CD4-positive, alpha-beta T cell treated with Interleukin-15 for 1 hour (primary cell): Measurements from ENCODE around the gene SLC45A3.
"Not testable (repeated sequence)": the region's sequence is repeated elsewhere in the genome, so short reads cannot be mapped to it uniquely, and the experiment has no call there.

Experiments
- DNase-seq: peaks from one replicate; pipeline ENCODE4 v3.0.0-alpha.2; 2020

The SLC45A3 gene

GRCh38 chr1:205680073-205680851, at the start of gene SLC45A3:
Gene SLC45A3, minus strand, starts transcription at chr1:205680509. Its CDS starts 15,853 bp downstream, at chr1:205664656.
- DNase-seq: peak; percentile 37

DNA sequence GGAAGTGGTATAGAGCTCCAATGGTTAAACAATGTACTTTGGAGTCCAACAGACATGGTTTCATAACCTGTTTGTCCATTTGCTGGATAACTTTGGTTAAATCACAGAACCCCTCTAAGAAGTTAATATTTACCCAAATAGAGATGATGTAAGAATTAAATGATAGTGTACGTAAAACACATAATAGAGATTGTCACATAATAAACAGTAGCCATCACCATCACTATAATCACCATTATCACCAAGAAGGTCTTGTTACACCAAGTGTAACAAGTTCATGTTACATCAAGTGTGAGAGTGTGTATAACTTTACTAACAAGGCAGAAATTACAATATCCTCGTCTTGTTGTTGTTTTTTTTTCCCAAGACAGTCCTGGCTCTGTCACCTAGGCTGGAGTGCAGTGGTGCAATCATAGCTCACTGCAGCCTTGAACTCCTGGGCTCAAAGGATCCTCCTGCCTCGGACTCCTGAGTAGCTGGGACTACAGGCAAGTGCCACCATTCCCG, 46.4 kb upstream of the SLC45A3 start:
- no peak for DNase-seq

GRCh38 chr1:205725514-205725913, 45.2 kb upstream of the SLC45A3 start:
- DNase-seq: no peak

DNA sequence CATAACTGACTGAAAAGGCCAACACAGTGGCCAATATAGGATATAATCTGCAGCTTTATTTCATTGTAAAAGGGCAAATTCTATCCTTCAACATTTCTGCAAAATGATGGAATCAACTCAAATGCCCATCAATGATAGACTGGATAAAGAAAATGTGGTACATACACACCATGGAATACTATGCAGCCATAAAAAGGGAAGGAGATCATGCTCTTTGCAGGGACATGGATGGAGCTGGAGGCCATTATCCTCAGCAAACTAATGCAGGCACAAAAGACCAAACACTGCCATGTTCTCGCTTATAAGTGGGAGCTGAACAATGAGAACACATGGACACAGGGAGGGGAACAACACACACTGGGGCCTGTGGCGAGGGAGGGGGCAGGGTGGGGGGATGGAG, 40.4 kb upstream of the SLC45A3 start:
- DNase-seq: not testable (repeated sequence)

- no peak for DNase-seq
These were observed 39.5 kb upstream of the SLC45A3 start for GRCh38 chr1:205719762-205720161.

DNA sequence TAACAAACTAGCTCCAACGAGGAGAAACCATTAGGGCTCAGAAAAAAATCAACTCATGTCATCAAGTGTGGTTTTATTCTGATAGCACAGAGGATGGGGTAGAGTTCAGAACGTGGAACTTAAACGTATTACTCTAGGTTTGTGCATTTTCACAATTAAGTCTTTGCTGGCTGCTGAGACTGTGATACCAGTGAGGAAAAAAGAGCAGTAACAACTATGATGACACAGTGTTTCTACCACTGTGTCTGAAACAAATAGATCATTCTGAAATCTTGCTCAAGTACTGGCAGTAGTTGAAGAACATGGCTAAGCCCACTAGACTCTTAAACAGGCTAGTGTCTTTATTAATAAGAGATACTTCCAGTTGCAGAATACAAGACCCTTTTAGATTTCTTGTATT, 38.7 kb upstream of the SLC45A3 start:
- DNase-seq: no peak

GRCh38 chr1:205716371-205717132, 36.2 kb upstream of the SLC45A3 start:
- DNase-seq: no peak

- DNase-seq: no peak
These were observed 35.3 kb upstream of the SLC45A3 start for GRCh38 chr1:205715628-205716027.

DNA sequence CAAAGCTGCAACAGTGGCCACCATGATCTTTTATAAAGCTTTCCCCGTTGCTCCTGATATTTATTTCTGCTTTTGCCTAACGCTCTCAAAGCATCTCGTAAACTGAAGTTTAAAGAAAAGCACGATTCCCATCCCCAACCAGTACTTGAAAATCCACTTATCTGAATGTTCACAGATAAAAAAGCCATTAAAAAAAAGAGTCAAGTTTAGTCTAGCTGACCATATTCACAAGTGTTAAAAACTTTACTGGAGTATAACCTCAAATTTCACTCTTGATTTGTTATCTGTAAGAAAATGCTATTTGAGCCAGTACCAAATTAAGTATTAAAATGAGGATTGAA, 34.6 kb upstream of the SLC45A3 start:
- DNase-seq: no peak

DNA sequence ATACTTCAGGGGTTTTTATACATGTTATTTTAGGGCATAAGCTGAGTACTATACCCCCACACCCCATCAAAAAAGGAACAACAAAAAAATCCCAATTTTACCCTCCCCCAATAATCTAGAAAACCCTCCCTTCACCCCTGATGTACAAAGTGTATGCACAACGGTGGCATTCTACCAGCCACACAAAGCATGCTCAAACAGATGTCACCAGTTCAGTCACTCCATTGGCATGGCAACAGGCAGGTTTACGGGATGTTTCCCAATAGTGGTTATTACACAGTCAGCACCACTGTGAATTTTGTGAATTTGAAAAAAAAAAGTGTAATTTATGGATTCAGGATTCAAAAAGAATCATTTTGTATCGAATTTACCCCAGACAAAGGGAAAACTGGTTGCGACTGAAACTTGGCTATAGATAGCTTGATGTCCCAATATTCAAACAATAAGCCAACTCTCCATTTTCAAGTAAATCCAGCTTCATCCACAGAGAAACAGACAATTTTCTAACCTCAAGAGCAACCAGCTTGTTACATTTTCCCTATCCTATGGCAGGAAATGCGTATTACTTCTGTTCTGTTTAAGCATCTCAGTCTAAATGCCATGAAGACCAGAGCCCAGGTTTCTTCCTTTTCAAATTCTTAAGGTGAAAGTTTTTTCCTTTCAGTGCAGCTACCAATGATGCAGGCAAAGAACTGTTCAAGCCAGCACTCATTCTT, 34.0 kb upstream of the SLC45A3 start:
- DNase-seq: no peak

- peak; percentile 55 for DNase-seq
These were observed 31.1 kb upstream of the SLC45A3 start for GRCh38 chr1:205711105-205712048.

DNA sequence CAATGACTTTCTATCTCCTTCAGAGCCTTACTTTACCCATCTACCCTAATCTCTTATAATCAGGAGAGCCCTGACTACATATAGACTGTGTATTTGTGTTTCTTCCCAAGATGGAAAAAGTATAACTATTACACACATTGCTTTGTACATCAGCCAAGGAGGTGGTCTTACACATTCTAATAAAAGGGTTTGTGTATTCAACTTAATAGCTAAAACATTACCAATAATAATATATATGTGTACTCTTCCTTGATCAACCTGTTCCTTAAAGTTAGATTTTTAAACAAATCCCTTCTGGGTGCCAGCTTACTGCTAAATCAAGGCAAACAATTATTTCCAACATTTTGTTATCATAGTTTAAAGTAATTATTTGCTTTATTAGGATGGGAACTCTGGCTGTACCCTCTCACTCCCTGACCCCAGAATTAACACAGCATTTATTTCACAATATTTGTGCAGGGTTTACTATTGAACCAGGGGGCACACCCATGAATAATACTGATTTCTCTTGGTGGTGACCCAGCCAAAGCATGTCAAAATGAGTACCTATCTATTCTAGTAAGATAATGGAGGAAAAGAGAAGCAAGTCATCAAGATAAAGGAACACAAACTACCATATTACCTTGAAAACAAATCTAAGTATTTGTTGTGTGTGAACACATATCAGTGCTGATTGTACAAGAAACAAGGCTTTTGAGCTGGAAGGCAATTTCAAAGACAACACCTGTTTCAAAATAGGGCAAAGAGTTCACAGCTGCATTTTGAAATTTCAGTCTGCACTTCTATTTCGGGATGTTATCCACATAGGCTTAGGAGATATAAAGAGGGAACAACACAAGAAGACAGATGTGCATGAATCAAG, 30.1 kb upstream of the SLC45A3 start:
- DNase-seq: no peak

DNA sequence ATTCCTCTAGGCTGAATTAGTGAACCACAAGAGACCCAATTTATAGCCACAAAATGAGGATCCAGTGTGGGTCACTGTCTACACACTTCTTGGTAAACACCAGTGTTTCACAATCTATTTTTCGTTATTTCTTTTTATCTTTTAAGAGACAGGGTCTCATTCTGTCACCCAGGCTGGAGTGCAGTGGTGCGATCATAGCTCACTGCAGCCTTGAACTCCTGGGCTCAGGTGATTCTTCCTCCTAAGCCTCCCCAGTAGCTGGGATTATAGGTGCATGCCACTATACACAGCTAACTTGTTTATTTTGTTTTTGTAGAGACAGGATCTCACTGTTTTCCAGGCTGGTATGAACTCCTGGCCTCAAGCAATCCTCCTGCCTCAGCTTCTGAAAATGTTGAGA, 29.3 kb upstream of the SLC45A3 start:
- no peak for DNase-seq

DNA sequence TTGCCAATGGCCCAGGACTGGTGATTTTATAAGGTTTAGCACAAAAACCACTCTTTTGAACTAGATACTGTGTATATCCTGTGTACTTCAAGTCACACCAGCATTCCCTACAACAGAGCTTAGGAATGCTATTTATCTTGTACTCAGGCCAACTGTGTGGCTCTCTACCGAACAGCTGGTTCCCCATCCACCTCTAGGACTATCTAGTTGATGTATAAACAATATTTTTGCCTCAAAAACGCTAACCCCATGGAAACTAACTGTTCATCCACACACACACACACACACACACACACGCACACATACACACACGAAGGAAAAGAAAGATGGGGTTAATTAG, 28.7 kb upstream of the SLC45A3 start:
- DNase-seq: no peak

DNA sequence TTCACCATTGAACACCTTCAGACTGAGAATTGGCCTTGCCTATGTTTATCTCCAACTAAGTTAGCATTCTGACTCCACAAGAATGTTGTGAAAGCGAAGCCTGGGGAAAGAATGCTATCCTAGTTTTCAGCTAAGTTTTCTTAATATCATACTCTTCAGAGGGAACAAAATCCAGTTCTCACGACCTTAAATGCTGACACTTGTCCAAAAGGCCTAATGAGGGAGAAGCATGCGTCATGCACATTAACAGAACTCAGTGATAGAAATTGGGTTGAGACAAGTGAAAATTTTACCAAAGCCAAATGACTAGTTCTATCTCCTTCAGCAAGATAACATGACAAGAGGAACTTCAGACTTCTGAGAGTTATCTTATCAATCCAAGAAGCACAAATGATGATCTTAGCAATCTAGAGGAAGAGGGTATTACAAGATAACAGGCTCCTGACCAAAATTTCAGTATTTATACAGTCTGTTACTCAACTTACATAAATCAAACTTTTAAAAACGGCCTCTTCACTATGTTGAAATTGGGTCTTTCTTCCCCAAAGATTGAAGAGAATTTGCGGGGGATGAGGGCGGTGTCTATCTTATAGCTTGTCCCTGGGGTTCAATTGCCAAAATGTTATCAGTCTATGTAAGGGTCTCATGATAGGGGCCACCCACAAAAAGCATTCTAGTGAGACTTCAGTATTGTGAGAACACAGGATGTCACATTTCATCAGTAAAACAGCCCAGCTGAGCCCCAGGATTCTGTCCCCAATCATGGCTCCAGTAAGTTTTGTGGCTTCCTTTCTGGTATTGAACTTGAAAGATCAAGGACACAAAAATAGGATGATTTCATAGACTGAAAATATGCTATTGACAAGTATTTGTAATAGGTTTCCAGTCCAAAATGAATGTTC, 26.5 kb upstream of the SLC45A3 start:
- DNase-seq: no peak

DNA sequence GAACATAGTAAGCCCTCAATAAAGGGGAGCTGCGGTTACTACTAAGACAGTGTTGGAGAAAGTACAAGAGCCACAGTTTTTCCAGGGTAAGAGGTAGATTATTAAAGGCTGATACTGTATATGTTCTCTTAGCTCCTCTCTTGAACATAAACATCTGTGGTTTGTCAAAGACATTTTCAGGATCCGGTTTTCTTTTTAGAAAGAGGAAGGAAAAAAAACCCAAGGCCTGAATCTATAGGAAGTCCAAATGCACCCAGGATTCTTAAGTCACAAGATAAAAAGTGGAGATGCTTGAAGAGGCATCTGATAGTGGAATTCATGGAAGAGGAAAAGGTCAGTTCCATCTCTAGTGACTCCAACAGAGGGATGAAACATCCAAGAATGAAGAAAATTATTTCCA, 24.6 kb upstream of the SLC45A3 start:
- no peak for DNase-seq

GRCh38 chr1:205703072-205703471, 22.8 kb upstream of the SLC45A3 start:
- DNase-seq: no peak

- no peak for DNase-seq
These were observed 21.6 kb upstream of the SLC45A3 start for GRCh38 chr1:205701891-205702290.

GRCh38 chr1:205701420-205701819, 21.1 kb upstream of the SLC45A3 start:
- DNase-seq: no peak

DNA sequence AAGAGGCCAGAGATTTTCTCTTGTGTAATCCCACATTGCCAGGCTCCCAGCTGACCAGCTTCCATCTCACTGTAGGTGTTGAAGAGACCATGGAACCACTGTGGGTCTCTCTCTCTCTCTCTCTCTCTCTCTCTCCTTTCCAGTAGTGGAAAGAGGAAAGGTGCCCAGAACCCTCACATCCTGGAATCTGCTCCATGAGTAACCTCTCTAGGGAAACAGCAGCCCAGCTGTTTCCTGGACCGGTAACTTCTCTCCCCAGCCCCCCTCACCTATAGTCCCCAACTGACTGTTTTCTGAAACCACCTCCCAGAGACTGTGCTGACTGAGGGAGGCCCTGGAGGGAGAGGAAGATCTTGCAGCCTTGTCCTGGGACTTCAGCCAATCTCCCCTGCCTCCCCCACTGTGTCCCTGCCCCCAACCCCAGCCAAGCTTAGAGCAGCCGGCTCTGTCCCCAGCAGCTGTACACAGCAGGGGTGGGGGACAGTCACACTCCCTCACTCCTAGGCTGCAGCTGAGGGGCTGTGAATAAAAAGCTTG, 20.6 kb upstream of the SLC45A3 start:
- DNase-seq: no peak
